Endothelial cell of umbilical vein (primary cell): Measurements from ENCODE around the gene EIF3K. TPM values are rescaled to one million over a fixed set of nuclear protein-coding genes. Genes with fewer than 3 reads are reported as not detected.

ENCODE experiments used
- BruUV-seq: library from RNA; stranded (reverse); fragments of 400-500 nt; replicated peaks from 2 replicates; lab custom pipeline; 2021; lab: Mats Ljungman, UMichigan
- CTCF ChIA-PET: fragments of 300-600, 350-600 bp; sonication (Branson Sonifier 250); formaldehyde crosslinking; loops from one replicate; lab custom pipeline; 2021; ENCODE audit warnings: antibody characterized with exemption, inconsistent platforms; lab: Charles Lee
- POLR2A ChIA-PET: fragments of 300-600, 350-600 bp; sonication (Branson Sonifier 250); formaldehyde crosslinking; loops from one replicate; lab custom pipeline; 2021; ENCODE audit warnings: antibody characterized with exemption, inconsistent platforms; lab: Charles Lee
- DNase-seq: peaks from one replicate; pipeline ENCODE4 v3.0.0-alpha.2; 2011; ENCODE audit warnings: low read depth, low spot score
- FAIRE-seq: peaks from 2 replicates; lab custom pipeline; 2011; peaks lifted over from hg19 to GRCh38; lab: Jason Lieb, UNC
- H2AFZ ChIP-seq: 2 replicates; pipeline ENCODE4 v1.6.0; 2012; ENCODE audit warnings: low read depth, low read length, control low read depth, inconsistent platforms
- H3K27ac ChIP-seq: 2 replicates; pipeline ENCODE4 v1.5.1; 2011; ENCODE audit warnings: low read depth, mild to moderate bottlenecking, control low read depth, low read length, moderate library complexity; ENCODE audit not compliant: insufficient read depth
- H3K27me3 ChIP-seq, 2 experiments: 2 replicates each; pipeline versions ENCODE4 v1.6.0 to v1.6.1; 2011; ENCODE audit warnings: low read length in 2 of 2, mixed read lengths in 1 of 2; ENCODE audit not compliant: control insufficient read depth in 2 of 2, insufficient read depth in 2 of 2
- H3K36me3 ChIP-seq, 2 experiments: 2 replicates in 1 of 2; 3 replicates in 1 of 2; pipeline ENCODE4 v1.5.1; 2011; ENCODE audit warnings: low read length in 2 of 2, mild to moderate bottlenecking in 1 of 2, moderate library complexity in 1 of 2; ENCODE audit not compliant: control insufficient read depth in 2 of 2, insufficient read depth in 2 of 2; ENCODE audit errors: extremely low read depth in 1 of 2
- H3K4me1 ChIP-seq: 3 replicates; pipeline ENCODE4 v1.5.1; 2011; ENCODE audit warnings: mild to moderate bottlenecking, low read length; ENCODE audit not compliant: control insufficient read depth, insufficient read depth; ENCODE audit errors: extremely low read depth
- H3K4me2 ChIP-seq: 2 replicates; pipeline ENCODE4 v1.6.1; 2011; ENCODE audit warnings: low read length, control low read depth, mixed read lengths; ENCODE audit not compliant: insufficient read depth
- H3K4me3 ChIP-seq, 3 experiments: fragments of 200-600 bp in 1 of 3; sonication (generic), shearing (Covaris generic) in 1 of 3; replicated peaks in 1 of 3; 2 replicates each; pipeline ENCODE4 v1.5.1; 2011 to 2016; ENCODE audit warnings: control low read depth in 3 of 3, low read length in 3 of 3, mild to moderate bottlenecking in 2 of 3, inconsistent platforms in 1 of 3, low read depth in 1 of 3, moderate library complexity in 1 of 3; ENCODE audit not compliant: insufficient read depth in 1 of 3
- H3K79me2 ChIP-seq: 2 replicates; pipeline ENCODE4 v1.6.0; 2012; ENCODE audit warnings: low read length, inconsistent platforms; ENCODE audit not compliant: control insufficient read depth, insufficient read depth
- H3K9ac ChIP-seq: replicated peaks from 2 replicates; pipeline ENCODE3; 2011; ENCODE audit warnings: low read length, control low read depth; ENCODE audit not compliant: insufficient read depth; ENCODE audit errors: extremely low read depth
- H3K9me1 ChIP-seq: replicated peaks from 3 replicates; pipeline ENCODE4 v1.6.0; 2011; ENCODE audit warnings: mild to moderate bottlenecking, low read length; ENCODE audit not compliant: control insufficient read depth, insufficient read depth; ENCODE audit errors: extremely low read depth
- H3K9me3 ChIP-seq: replicated peaks from 2 replicates; pipeline ENCODE4 v1.5.1; 2012; ENCODE audit warnings: low read length, inconsistent platforms; ENCODE audit not compliant: control insufficient read depth, insufficient read depth
- H4K20me1 ChIP-seq: replicated peaks from 2 replicates; pipeline ENCODE3; 2011; ENCODE audit warnings: mild to moderate bottlenecking, low read length; ENCODE audit not compliant: control insufficient read depth, insufficient read depth; ENCODE audit errors: extremely low read depth
- GATA2 ChIP-seq: IDR thresholded peaks from 2 replicates; pipeline ENCODE4 v1.7.0; 2011; ENCODE audit warnings: low read depth, mild to moderate bottlenecking, moderate library complexity, mixed read lengths, low read length; ENCODE audit not compliant: insufficient read length, insufficient read depth
- JUN ChIP-seq: IDR thresholded peaks from 2 replicates; pipeline ENCODE4 v1.6.1; 2011; ENCODE audit warnings: borderline replicate concordance, low read depth; ENCODE audit not compliant: insufficient read length, insufficient read depth
- POLR2A ChIP-seq: IDR thresholded peaks from 2 replicates; pipeline ENCODE4 v1.6.1; 2012; ENCODE audit warnings: low read depth, mild to moderate bottlenecking, control low read depth, low read length
- POLR2AphosphoS5 ChIP-seq: IDR thresholded peaks from 2 replicates; pipeline ENCODE4 v1.6.1; 2012; ENCODE audit warnings: low read depth, mild to moderate bottlenecking, control low read depth, low read length, moderate library complexity; ENCODE audit not compliant: insufficient read depth
- dilution Hi-C: fragments of 300-500 bp; cut with MboI; formaldehyde crosslinking; loops from one replicate; pipeline ENCODE4 v1.15.0; 2019; ENCODE audit warnings: low sequenced_read_pairs; ENCODE audit not compliant: extremely low pct_ligation_motif_present
- intact Hi-C: fragments of 100-400 bp; cut with micrococcal nuclease; formaldehyde crosslinking; loops from one replicate; pipeline ENCODE4 v1.10.0; 2022
- polyA plus RNA-seq, 4 experiments: library from polyadenylated mRNA; depleted of rRNA in 3 of 4; stranded (reverse) in 3 of 4; unstranded in 1 of 4; fragments of >200 nt; gene quantifications; 2 replicates each; pipeline versions ENCODE4 v1.2.1 to v1.2.3, GENCODE V29; 2011 to 2012; ENCODE audit warnings: missing spikeins in 1 of 4
- total RNA-seq: library from RNA; stranded (reverse); gene quantifications from 2 replicates; pipeline ENCODE4 v1.2.3, GENCODE V29; 2021
- TF ChIP-seq, protein P1 (sequence below): IDR thresholded peaks from 2 replicates; pipeline ENCODE4 v1.6.1; 2011; ENCODE audit not compliant: insufficient read depth, insufficient read length
- TF ChIP-seq, protein P2 (sequence below), 2 donors: IDR thresholded peaks; 1 replicate in 1 of 2; 2 replicates in 1 of 2; pipeline ENCODE4 v1.5.1; 2011; ENCODE audit warnings: low read length in 2 of 2, mild to moderate bottlenecking in 2 of 2, moderate library complexity in 2 of 2, control low read depth in 1 of 2, inconsistent platforms in 1 of 2, low read depth in 1 of 2; ENCODE audit not compliant: insufficient read depth in 1 of 2; ENCODE audit errors: extremely low read depth in 1 of 2

Gene EIF3K
- total and polyA plus RNA-seq, 2 donors (not counting 3 experiments of a cell fraction or from before 2014, with no cell fraction given): 267 to 584 TPM

DNA sequence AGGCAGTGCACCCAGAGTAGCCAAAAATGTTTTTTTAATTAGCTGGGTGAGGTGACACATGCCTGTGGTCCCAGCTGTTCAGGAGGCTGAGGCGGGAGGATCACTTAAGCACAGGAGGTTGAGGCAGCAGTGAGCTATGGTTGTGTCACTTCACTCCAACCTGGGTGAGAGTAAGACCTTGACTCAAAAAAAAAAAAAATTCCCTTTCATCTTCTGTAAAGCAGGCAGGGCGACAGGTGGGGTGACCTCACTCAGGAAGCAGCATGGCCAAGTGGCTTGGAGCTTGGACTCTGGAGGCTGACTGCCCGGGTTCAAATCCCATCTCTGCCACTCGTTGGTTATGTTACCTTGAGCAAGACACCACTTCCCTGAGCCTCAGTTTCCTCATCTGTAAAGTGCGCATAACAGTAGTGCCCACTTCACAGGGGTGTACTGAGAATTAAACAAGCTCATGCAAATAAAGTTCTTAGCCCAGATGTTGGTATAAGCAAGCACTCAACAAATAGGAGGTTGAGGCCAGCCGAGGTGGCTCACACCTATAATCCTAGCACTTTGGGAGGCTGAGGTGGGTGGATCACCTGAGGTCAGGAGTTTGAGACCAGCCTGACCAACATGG lies 49.5 kb upstream of the EIF3K start:
- Histone ChIP-seq H3K4me3 (no peak overlapping the region), H3K36me3 (no peaks in the 10 kb centered on the region), H3K9me3 (no peaks in the 10 kb centered on the region), H3K4me1 (no peaks in the 10 kb centered on the region), H3K9ac (no peak overlapping the region), H3K9me1 (no peaks in the 10 kb centered on the region), H3K4me2 (no peak overlapping the region), H3K27me3 (peaks cover 2 to 6% of the 10 kb centered on the region in 2 experiments), H4K20me1 (no peaks in the 10 kb centered on the region), H3K27ac (no peak overlapping the region), H3K79me2 (no peaks in the 10 kb centered on the region), H2AFZ (no peak overlapping the region)
- DNase-seq (no peak), FAIRE-seq (no peak)
- intact Hi-C loops: no loop called here
- dilution Hi-C loops: no loop called here
- POLR2A ChIA-PET: no interaction called here
- CTCF ChIA-PET: interaction anchor here (1.0 kb wide), 1 partner anchor 10 kb away, joined by 3 read pairs; no protein-coding TSS in a partner anchor
- TF ChIP-seq, protein P1, sequence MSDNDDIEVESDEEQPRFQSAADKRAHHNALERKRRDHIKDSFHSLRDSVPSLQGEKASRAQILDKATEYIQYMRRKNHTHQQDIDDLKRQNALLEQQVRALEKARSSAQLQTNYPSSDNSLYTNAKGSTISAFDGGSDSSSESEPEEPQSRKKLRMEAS: no peak
- BruUV-seq: no TSS peak

GRCh38 chr19:38571682-38572081 lies 47.3 kb upstream of the EIF3K start:
- DNase-seq (no peak), FAIRE-seq (no peak)
- Histone ChIP-seq H2AFZ (no peak overlapping the region), H3K27me3 (no peaks in the 10 kb centered on the region), H3K79me2 (no peaks in the 10 kb centered on the region), H4K20me1 (no peaks in the 10 kb centered on the region), H3K9me1 (no peaks in the 10 kb centered on the region), H3K27ac (no peak overlapping the region), H3K4me1 (no peaks in the 10 kb centered on the region), H3K4me2 (no peak overlapping the region), H3K9ac (no peak overlapping the region), H3K9me3 (no peaks in the 10 kb centered on the region), H3K4me3 (no peak overlapping the region), H3K36me3 (no peaks in the 10 kb centered on the region)
- TF ChIP-seq POLR2A (no peak), JUN (no peak), GATA2 (no peak), POLR2AphosphoS5 (no peak)
- TF ChIP-seq, protein P1: no peak
- TF ChIP-seq, protein P2, sequence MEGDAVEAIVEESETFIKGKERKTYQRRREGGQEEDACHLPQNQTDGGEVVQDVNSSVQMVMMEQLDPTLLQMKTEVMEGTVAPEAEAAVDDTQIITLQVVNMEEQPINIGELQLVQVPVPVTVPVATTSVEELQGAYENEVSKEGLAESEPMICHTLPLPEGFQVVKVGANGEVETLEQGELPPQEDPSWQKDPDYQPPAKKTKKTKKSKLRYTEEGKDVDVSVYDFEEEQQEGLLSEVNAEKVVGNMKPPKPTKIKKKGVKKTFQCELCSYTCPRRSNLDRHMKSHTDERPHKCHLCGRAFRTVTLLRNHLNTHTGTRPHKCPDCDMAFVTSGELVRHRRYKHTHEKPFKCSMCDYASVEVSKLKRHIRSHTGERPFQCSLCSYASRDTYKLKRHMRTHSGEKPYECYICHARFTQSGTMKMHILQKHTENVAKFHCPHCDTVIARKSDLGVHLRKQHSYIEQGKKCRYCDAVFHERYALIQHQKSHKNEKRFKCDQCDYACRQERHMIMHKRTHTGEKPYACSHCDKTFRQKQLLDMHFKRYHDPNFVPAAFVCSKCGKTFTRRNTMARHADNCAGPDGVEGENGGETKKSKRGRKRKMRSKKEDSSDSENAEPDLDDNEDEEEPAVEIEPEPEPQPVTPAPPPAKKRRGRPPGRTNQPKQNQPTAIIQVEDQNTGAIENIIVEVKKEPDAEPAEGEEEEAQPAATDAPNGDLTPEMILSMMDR (IDR thresholded peaks at IDR 0.05; ENCODE audit: extremely low read depth in 1 of 2, insufficient read depth in 1 of 2, low read depth in 1 of 2, low read length in 2 of 2): no peak
- no TSS peak for BruUV-seq
- dilution Hi-C loops: no loop called here
- intact Hi-C loops: no loop called here
- CTCF ChIA-PET: no interaction called here
- POLR2A ChIA-PET: no interaction called here
